Tongue (tissue), 2 donors: ENCODE data around the gene METTL8. TPM values are rescaled to one million over a fixed set of nuclear protein-coding genes. Genes with fewer than 3 reads are reported as not detected.
"Not testable (repeated sequence)": the region's sequence is repeated elsewhere in the genome, so short reads cannot be mapped to it uniquely, and the experiment has no call there.

Experiments
- DNase-seq: peaks from one replicate; pipeline ENCODE4 v3.0.0-alpha.2; 2015
- total RNA-seq: library from RNA; depleted of rRNA; stranded (reverse); fragments of >200 nt; gene quantifications from one replicate; pipeline ENCODE4 v1.2.3, GENCODE V29; 2014

The METTL8 gene
- total RNA-seq, 1 donor from 2014 or later = 18.7 TPM

DNA sequence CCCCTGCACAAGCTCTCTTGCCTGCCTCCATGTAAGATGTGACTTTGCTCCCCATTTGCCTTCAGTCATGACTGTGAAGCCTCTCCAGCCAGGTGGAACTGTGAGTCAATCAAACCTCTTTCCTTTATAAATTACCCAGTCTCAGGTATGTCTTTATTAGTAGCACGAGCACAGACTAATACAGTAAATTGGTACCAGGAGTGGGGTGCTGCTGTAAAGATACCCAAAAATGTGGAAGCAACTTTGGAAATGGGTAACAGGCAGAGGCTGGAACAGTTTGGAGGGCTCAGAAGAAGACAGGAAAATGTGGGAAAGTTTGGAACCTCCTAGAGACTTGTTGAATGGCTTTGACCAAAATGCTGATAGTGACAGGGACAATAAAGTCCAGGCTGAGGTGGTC is 122.2 kb downstream of the METTL8 start:
- not testable (repeated sequence) for DNase-seq

DNA sequence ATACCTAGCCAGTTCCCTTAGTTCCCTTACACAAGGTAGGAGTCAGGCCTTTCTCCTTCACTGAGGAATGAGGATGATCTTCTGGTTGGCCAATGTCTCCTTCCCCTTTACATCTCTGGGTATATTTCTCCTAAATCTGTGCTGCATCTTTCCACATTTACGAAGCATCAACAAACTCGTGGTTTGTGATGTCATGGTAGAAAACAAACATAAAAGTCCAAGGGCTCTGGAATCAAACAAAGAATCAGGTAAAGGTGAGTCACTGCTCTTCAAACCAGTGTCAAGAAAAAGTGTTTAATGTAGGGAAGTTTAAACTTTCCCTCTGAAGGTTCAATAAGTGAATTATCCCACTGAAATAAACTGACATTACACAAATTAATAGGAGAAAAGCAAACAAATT is 122.9 kb downstream of the METTL8 start:
- DNase-seq = no peak

DNA sequence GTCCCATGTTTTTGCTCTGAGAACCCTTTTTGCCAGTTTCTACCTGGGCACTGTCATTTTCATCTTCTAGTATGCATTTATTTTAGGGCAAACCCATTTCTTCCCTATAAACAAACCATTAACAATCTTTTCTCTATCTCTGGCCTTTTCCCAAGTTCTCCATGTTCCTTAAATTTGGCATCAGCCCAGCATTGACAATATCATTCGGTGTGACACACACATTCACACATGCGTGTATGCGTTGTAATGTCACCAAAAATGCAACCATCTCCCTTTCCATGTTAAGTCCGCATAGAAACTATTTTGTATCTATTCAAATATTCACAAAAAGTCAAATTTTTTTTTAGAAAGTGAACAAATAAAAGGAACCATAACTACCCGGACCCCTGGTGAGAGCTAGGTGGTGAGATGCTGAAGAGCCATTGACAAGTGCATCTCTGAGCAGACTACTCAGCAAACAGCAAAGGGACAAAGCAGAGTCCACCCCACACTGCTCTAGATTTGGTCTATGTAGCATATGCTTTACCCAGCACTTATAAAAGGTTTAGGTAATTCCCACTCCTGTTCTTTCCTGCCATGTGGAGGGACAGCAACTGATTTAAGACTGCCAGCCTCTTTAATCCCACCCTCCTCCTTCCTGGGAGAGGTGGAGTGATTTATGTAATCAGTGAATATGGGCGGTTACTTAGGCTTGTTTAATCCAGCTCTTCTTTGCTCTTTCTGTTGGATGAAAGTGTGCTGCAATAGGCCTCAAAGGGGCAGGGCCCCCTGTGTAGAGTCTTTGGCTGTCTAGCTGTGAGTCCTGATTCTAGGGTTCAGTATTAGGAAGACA is 124.1 kb downstream of the METTL8 start:
- no peak for DNase-seq

DNA sequence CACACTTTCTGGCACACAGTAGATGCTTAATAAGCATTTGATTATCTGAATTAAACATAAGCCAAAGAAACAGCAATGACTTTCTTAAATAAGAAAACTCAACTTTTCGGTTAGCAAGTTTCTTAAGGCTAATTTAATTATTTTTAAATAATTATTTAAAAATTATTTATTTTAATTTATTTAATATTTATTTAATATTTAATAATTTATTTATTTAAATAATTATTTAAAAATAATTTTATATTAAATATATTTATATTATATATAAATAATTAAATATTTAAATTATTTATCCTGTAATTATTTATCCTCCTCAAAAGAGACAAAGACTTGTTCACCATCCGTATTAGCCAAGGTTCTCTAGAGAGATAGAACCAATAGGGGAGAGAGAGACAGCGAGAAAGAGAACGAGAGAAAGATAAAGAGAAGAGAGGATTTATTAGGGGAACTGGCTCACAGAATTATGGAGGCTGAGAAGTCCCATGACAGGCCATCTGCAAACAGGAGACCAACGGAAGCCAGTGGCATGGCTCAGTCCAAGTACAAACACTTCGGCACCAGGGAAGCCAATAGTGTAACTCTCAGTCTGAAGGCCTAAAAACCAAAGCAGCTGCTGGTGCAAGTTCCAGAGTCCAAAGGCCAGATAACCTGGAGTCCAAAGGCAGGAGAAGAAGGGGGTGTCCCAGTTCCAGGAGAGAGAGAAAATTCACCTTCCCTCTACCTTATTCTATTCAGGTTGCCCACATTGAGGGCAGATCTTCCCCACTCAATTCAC is 125.3 kb downstream of the METTL8 start:
- DNase-seq = no peak

DNA sequence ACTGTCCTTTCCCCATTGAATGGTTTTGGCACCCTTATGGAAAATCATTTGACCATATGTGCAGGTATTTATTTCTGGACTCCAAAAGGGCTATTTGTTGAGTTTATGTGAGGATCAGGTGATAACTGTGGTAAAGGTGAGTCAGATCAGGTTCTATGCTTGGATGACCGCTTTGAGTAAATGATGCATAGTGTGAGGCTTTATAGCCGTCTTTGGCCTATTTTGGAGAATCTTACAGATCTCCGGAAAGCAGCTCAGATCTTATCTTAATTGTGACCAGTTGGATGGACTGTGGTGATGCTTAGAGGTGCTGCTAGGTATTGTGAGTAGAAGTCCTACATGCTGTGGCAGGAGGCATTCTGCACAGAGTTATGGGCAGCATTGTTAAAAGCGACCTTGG is 126.2 kb downstream of the METTL8 start:
- DNase-seq = no peak

DNA sequence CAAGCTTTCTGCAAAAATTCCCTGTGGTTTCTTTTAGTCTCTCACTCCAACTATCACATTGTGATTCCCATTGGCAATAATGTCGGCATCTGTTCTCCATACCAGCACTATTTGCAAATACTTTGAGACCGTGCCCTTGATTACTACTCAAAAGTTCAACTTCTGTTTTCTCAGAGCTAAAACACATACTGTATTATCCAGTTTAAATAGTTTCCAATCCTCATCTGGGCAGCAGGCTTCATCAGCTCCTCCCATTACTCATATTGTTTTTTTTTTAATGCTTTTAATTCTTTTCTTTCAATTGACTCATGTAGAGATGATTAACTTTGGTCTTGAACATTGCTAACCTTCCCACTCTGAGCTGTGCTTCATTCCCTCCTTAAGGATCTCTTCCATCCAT is 135.8 kb downstream of the METTL8 start:
- no peak for DNase-seq

DNA sequence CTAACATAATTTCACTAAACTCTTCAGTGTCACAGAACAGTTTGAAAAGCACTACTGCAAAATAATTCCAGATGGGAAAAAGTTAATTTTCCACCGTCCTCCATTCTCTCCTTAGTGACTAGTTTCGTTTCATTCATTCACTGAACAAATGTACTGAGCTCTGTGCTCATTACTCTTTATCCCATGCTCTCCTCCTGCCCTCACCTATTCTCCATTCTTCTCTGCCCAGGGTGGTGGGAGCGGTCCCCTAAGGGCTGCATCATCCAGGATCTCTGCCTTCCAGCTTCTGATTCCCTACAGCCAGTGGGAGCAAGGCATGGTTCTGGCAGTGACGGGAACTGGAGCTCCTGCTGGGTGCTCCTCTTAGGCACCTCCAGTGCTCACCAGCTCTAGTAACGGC is 139.2 kb downstream of the METTL8 start:
- no peak for DNase-seq

DNA sequence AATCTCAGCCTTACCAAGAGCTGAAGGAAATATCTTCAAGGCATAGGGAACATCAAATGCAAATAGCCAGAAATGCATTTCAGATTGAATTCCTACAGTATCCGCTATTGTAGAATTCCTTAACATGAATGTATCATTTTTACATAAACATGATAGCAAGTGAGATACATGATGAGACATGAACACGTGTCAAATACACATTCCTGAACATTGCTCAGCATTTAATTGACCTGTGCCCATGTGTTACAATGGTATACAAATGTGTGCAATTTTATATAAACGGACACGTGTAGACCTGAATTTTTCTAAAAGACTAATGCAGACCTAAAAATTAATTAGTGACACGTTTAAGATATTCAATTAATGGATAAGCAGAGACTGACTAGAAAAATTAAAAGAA is 140.1 kb downstream of the METTL8 start:
- DNase-seq = no peak

DNA sequence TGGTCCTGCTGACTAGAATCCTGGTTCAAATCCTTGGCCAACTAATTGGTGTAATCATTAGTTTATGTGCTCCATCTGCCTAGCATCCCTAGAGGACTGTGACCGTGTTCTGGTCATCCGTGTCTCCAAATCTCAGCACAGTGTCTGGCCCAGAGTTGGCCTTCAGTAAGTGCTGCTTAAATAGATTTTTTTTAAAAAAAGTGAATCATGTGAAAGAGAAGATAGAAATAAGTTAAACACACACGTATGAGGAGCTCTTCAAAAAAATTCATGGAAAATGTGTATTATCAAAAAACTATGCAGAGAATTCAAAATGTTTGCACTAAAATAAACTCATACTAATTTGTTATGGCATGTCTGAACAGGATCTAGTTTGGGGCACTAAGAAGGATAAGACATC is 143.8 kb downstream of the METTL8 start:
- no peak for DNase-seq

DNA sequence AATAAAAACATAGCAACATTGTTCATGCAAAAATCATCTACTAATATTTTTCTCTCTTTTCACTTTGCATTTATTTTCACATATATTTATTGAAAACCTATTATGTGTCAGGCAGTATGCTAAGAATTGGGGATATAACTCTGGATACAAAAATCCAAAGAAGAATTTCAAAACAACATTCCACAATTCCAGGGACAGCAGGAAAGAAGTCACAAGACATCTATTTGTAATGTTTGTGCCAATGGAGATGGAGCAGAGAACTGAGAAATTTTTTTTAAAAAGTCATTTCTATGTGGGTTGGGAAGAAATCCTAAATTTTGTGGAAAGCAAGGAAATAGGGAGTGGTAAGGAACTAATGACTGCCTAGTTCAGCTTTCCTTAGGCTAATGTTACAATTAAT is 144.5 kb downstream of the METTL8 start:
- DNase-seq = no peak

DNA sequence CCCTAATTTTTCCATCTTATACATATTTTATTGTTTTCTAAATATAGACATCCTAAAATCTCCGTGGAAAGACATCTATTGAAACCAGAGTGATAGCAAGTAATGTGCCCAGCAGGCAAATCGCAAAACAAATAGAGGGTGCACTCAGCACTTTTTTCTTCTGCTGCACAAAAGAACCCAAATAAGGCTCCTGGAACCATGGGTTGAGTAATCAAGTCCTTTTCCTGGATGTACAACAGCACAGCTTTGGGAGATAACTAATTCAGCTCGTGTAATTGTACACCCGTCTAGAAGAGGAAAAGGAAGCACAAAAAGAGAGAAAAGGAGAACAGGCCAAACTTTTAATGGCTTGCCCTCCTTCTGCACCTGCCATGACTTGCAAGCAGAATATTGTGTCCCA is 146.2 kb downstream of the METTL8 start:
- no peak for DNase-seq

DNA sequence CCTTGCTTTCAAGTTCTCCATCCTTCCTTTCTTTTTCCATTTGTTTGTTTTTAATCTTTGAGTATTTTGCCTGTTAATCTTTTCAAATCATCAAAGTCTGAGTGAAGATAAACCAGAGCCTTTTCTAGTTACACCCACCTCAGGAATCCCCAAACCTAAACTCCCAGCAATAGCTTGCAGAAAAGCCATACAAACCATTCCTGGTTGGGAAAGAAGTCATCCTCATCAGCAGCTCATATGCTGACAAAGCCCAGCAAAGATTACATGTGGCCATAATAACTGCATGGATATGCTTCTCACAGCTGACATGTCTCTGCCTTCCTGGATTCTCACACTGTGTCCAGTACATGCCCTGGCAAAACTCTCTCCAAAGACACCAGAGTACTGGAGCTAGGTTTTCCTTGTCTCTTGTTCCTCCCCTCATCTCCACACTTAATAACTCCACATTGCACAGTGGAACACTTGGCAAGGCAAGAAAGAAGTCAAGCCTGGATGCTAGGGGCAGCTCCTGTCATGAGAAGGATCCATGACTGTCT is 146.7 kb downstream of the METTL8 start:
- no peak for DNase-seq

DNA sequence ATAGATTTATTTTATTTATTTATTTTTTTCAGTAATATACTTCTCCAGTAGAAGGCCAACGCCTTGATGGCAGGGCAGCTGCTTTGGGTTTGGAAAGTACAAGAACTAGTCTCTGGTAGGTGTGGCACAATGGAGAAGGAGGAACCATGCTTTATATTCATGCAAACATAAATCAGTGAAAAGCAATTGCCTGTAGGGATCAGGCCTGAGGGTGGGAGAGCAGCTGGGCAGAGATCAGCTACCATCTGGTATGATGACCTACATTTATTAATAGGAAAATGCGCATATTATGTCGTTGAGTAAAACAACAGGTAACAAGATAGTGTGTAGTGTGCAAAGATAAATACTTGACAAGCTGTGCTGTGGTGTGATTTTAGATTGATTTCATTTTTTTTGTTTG is 152.7 kb downstream of the METTL8 start:
- no peak for DNase-seq

DNA sequence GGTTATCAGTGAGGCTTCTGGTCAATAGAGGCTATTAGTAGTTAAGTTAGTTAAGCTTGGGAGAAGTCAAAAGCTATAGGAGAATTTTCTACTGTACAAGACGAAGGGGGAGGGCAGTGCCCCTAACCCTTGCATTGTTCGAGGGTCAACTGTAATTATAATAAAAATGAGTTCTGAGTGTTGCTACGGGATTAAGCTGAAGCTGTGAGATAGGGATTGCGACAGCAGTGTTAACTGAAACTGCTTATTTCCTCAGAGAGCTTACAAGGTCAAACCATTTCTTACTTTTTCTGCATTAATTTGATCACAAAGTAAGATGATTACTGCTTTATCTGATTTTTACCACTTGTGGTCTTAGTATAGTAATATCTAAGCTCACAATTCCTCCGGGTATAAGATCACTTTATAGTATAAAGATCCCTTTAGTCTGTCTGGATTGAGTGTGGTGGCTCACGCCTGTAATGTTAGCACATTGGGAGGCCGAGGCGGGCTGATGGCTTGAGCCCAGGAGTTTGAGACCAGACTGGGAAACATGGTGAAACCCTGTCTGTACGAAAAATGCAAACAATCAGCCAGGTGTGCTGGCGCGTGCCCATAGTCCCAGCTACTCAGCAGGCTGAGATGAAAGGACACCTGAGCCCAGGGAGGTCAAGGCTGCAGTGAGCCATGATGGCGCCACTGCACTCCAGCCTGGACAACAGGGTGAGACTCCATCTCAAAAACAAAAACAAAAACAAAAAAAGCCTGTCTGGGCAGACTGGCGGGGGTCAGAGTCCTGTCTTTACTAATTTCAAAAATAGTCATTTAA is 153.6 kb downstream of the METTL8 start:
- DNase-seq = no peak

DNA sequence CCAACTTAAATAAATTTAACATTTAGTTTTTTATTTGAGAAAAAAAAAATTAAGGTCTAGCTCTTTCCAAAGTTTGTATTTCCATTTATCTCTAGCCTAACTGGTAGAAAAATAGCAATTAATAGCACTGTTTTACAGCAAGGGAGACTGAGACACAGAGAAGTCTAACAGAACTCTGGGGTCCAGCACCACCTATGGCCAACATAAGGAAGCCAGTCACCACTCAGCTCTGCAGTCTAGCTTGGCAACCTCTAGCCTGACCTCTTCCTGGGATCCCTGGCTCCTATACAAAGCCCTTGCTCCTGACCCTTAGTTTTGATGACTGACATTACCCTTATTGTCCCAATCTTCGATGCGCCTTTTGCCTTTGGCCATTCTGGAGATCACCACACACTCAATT is 159.0 kb downstream of the METTL8 start:
- no peak for DNase-seq

DNA sequence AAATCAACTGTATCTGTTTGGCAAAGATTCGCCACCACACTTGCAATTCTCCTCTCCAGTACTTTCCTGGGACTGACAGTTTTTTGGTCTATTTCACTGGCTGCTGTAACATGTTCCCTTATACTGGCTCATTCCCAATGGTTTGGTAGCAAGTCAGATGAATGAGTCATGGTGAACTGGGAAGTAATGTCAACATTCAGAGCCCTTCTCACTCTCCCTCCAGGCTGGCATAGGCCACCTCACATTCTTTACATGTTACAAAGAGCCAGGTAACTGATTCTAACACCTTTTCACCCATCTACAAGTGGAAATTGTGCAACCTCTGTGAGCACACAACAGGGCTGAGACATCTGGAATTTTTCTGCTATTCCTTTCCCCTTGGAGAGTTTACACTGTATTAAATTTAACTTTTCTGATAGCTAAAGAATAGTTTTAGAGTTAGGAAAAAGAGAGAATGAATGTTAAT is 161.8 kb downstream of the METTL8 start:
- peak; percentile 55 for DNase-seq

DNA sequence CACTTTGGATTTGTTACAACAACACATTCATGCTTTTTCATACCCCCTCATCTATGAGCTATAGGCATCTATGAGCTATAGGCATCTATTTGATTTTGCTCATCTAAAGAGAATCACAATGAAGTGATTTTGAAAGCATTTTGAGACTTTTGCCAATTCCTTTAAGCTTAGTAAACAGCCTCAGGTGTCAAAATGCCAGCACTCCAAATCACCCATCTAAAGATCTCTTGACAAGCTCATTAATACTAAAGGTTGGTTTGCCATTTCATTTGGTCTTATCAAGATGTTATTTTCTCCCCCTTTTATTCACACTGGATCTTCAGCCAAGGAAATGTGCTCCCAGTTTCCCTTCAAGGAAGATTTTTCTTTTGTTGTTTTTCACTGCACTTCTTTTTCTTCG is 162.4 kb downstream of the METTL8 start:
- DNase-seq = no peak

DNA sequence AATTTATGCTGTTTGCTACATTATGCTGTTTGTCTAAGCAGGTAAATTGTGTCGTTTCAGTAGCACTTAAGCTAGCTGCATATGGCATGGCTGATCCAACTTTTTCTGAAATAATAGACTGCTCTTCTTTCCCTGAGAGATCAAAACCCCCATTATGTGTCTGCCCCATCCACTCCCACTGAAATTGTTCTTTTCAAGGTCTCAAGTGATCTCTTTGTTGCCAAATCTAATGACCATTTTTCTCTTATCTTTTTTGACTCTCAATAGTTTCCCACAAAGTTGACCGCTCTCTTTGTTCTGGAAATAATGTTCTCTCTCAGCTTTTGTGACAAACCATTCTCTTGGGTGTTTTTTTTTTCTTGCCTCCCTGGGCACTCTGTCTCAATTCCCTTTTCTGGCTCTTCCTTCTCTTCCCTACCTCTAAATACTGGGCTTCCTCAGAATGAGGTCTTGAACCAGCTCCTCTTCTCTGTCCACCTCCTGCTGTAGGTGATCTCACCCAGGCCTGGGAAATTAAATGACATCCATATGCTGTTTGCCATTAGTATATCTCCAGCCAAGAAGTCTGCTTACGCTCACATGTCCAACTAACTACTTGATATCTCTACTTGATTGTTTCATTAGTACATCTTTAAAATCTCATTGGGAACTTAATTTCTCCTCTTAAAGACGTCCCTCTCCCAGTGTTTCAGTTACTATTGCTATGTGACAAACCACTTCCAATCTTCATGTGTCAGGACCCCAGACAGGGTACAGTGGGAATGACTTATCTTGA is 165.7 kb downstream of the METTL8 start:
- DNase-seq = no peak
